ENCODE measurements around the gene EDAR. TPM values are rescaled to one million over a fixed set of nuclear protein-coding genes. Genes with fewer than 3 reads are reported as not detected.
A peak's percentile ranks its signal among the peaks of the same experiment; 100 is the strongest.

EDAR gene
- total and polyA plus RNA-seq, 5 experiments from 2014 or later = 2.8 to 11.8 (median 10.5) TPM

- peaks cover 35 to 78% (median 56%) of the 10 kb centered on the region in 4 donors for H3K4me1 Mint-ChIP-seq
- no peaks in the 10 kb centered on the region for H3K27me3 Mint-ChIP-seq
- ATAC-seq = no peak
- peaks cover 0 to 2% (median 1%) of the 10 kb centered on the region in 3 donors for H3K36me3 Mint-ChIP-seq
- H3K27ac Mint-ChIP-seq = peak overlapping the region in 2 of 10 donors; percentile 38 to 80
- POLR2A ChIA-PET = interaction anchor here (0.8 to 2.3 kb wide), 4 partner anchors 8 to 53 kb away, joined by 3 to 6 read pairs (median 4); no protein-coding TSS in a partner anchor
- H3K9me3 Mint-ChIP-seq = no peaks in the 10 kb centered on the region
- peak overlapping the region in 1 of 10 donors; percentile 29 for H3K4me3 Mint-ChIP-seq
- no peak for DNase-seq
These were observed 10.3 kb downstream of the EDAR start for GRCh38 chr2:108978709-108979111.

- DNase-seq = no peak
- H3K9me3 Mint-ChIP-seq = no peaks in the 10 kb centered on the region
- ATAC-seq = no peak
- H3K36me3 Mint-ChIP-seq = peaks cover 0 to 6% (median 1%) of the 10 kb centered on the region in 3 donors
- H3K4me1 Mint-ChIP-seq = peaks cover 26 to 69% (median 45%) of the 10 kb centered on the region in 4 donors
- peak overlapping the region in 5 of 10 donors; percentile 17 to 47 (median 27) for H3K27ac Mint-ChIP-seq
- H3K4me3 Mint-ChIP-seq = no peak overlapping the region
- no peaks in the 10 kb centered on the region for H3K27me3 Mint-ChIP-seq
- POLR2A ChIA-PET = interaction anchor here (1.0 to 1.1 kb wide), 2 partner anchors 11 to 12 kb away, joined by 3 to 4 read pairs; no protein-coding TSS in a partner anchor
These were observed 13.2 kb downstream of the EDAR start for GRCh38 chr2:108975613-108976435.

GRCh38 chr2:108974674-108975073, 14.3 kb downstream of the EDAR start:
- POLR2A ChIA-PET = interaction anchor here (0.7 to 1.1 kb wide), 3 partner anchors 10 to 16 kb away, joined by 3 to 7 read pairs (median 3); no protein-coding TSS in a partner anchor
- peak overlapping the region in 5 of 10 donors; percentile 2 to 51 (median 22) for H3K4me3 Mint-ChIP-seq
- DNase-seq (no peak), ATAC-seq (no peak)
- no peaks in the 10 kb centered on the region for H3K27me3 Mint-ChIP-seq
- H3K27ac Mint-ChIP-seq = peak overlapping the region in 3 of 10 donors; percentile 24 to 65 (median 25)
- peaks cover 34 to 74% (median 50%) of the 10 kb centered on the region in 4 donors for H3K4me1 Mint-ChIP-seq
- H3K36me3 Mint-ChIP-seq = peaks cover 0 to 6% (median 1%) of the 10 kb centered on the region in 3 donors
- H3K9me3 Mint-ChIP-seq = no peaks in the 10 kb centered on the region

- Mint-ChIP-seq H3K4me1 (peaks cover 36 to 83% (median 62%) of the 10 kb centered on the region in 4 donors), H3K27ac (no peak overlapping the region), H3K27me3 (no peaks in the 10 kb centered on the region), H3K4me3 (no peak overlapping the region), H3K9me3 (no peaks in the 10 kb centered on the region), H3K36me3 (peaks cover 0 to 6% (median 1%) of the 10 kb centered on the region in 3 donors)
- POLR2A ChIA-PET = interaction anchor here (1.9 to 2.7 kb wide), 2 partner anchors 10 to 14 kb away, joined by 5 to 10 read pairs; no protein-coding TSS in a partner anchor
- DNase-seq (no peak), ATAC-seq (no peak)
These were observed 16.4 kb downstream of the EDAR start for GRCh38 chr2:108972663-108973062.

GRCh38 chr2:108971661-108972566, 17.1 kb downstream of the EDAR start:
- Mint-ChIP-seq H3K4me1 (peaks cover 42 to 88% (median 68%) of the 10 kb centered on the region in 4 donors), H3K27ac (peak overlapping the region in 5 of 10 donors; percentile 11 to 67 (median 40)), H3K9me3 (no peaks in the 10 kb centered on the region), H3K4me3 (peak overlapping the region in 6 of 10 donors; percentile 3 to 50 (median 17)), H3K36me3 (peaks cover 0 to 6% (median under 1%) of the 10 kb centered on the region in 3 donors), H3K27me3 (no peaks in the 10 kb centered on the region)
- ATAC-seq = peak in 1 of 2 donors; percentile 38
- POLR2A ChIA-PET = interaction anchor here (1.7 to 2.7 kb wide), 3 partner anchors 11 to 59 kb away, joined by 5 to 10 read pairs (median 9); no protein-coding TSS in a partner anchor
- no peak for DNase-seq

- ATAC-seq (no peak), DNase-seq (no peak)
- H3K4me3 Mint-ChIP-seq = peak overlapping the region in 1 of 10 donors; percentile 19
- H3K9me3 Mint-ChIP-seq = no peaks in the 10 kb centered on the region
- peaks cover 45 to 88% (median 73%) of the 10 kb centered on the region in 4 donors for H3K4me1 Mint-ChIP-seq
- peaks cover 0 to 4% (median 0%) of the 10 kb centered on the region in 3 donors for H3K36me3 Mint-ChIP-seq
- POLR2A ChIA-PET = interaction anchor here (0.6 to 1.7 kb wide), 3 partner anchors 19 to 61 kb away, joined by 3 to 9 read pairs (median 3); no protein-coding TSS in a partner anchor
- peak overlapping the region in 3 of 10 donors; percentile 20 to 65 (median 60) for H3K27ac Mint-ChIP-seq
- H3K27me3 Mint-ChIP-seq = no peaks in the 10 kb centered on the region
These were observed 18.7 kb downstream of the EDAR start for GRCh38 chr2:108970369-108970768.

GRCh38 chr2:108969856-108970255, 19.2 kb downstream of the EDAR start:
- H3K36me3 Mint-ChIP-seq = peaks cover 0 to 4% (median 0%) of the 10 kb centered on the region in 3 donors
- H3K9me3 Mint-ChIP-seq = no peaks in the 10 kb centered on the region
- H3K27me3 Mint-ChIP-seq = no peaks in the 10 kb centered on the region
- ATAC-seq (no peak), DNase-seq (no peak)
- POLR2A ChIA-PET = interaction anchor here (1.2 to 2.7 kb wide), 2 partner anchors 11 to 41 kb away, joined by 3 to 21 read pairs; no protein-coding TSS in a partner anchor
- H3K27ac Mint-ChIP-seq = peak overlapping the region in 5 of 10 donors; percentile 10 to 77 (median 30)
- peak overlapping the region in 2 of 10 donors; percentile 19 to 21 for H3K4me3 Mint-ChIP-seq
- peaks cover 45 to 86% (median 74%) of the 10 kb centered on the region in 4 donors for H3K4me1 Mint-ChIP-seq

- Mint-ChIP-seq H3K4me3 (peak overlapping the region in 4 of 10 donors; percentile 3 to 68 (median 27)), H3K36me3 (peaks cover 0 to 4% (median 0%) of the 10 kb centered on the region in 3 donors), H3K9me3 (no peaks in the 10 kb centered on the region), H3K27me3 (no peaks in the 10 kb centered on the region), H3K4me1 (peaks cover 51 to 91% (median 82%) of the 10 kb centered on the region in 4 donors), H3K27ac (peak overlapping the region in 7 of 10 donors; percentile 14 to 77 (median 45))
- POLR2A ChIA-PET = interaction anchor here (0.8 to 2.7 kb wide), 6 partner anchors 10 to 63 kb away, joined by 3 to 21 read pairs (median 4); no protein-coding TSS in a partner anchor
- DNase-seq = no peak
- ATAC-seq = no peak
These were observed 20.4 kb downstream of the EDAR start for GRCh38 chr2:108968619-108969018.

- Mint-ChIP-seq H3K36me3 (no peaks in the 10 kb centered on the region), H3K27me3 (no peaks in the 10 kb centered on the region), H3K9me3 (no peaks in the 10 kb centered on the region), H3K4me1 (peaks cover 57 to 96% (median 90%) of the 10 kb centered on the region in 4 donors), H3K4me3 (peak overlapping the region in 8 of 10 donors; percentile 8 to 80 (median 61)), H3K27ac (peak overlapping the region in 9 of 10 donors; percentile 24 to 90 (median 70))
- POLR2A ChIA-PET = interaction anchor here (1.0 to 2.7 kb wide), 5 partner anchors 9 to 64 kb away, joined by 3 to 21 read pairs (median 4); no protein-coding TSS in a partner anchor
- no peak for DNase-seq
- peak; percentile 32 to 39 for ATAC-seq
These were observed 21.3 kb downstream of the EDAR start for GRCh38 chr2:108967757-108968156.

- H3K4me1 Mint-ChIP-seq = peaks cover 54 to 95% (median 88%) of the 10 kb centered on the region in 4 donors
- H3K36me3 Mint-ChIP-seq = no peaks in the 10 kb centered on the region
- peak overlapping the region; percentile 74 to 90 (median 86) for H3K4me3 Mint-ChIP-seq
- POLR2A ChIA-PET = interaction anchor here (0.7 to 3.4 kb wide), 5 partner anchors 9 to 93 kb away, joined by 3 to 23 read pairs (median 4); no protein-coding TSS in a partner anchor
- ATAC-seq = peak; percentile 91 to 94
- H3K9me3 Mint-ChIP-seq = no peaks in the 10 kb centered on the region
- no peaks in the 10 kb centered on the region for H3K27me3 Mint-ChIP-seq
- peak overlapping the region; percentile 71 to 91 (median 87) for H3K27ac Mint-ChIP-seq
- peak; percentile 22 to 84 (median 62) for DNase-seq
These were observed 23.3 kb downstream of the EDAR start for GRCh38 chr2:108965540-108966289.

GRCh38 chr2:108963057-108963456, 26.0 kb downstream of the EDAR start:
- ATAC-seq = no peak
- peaks cover 58 to 93% (median 86%) of the 10 kb centered on the region in 4 donors for H3K4me1 Mint-ChIP-seq
- H3K27ac Mint-ChIP-seq = peak overlapping the region in 9 of 10 donors; percentile 6 to 91 (median 67)
- no peaks in the 10 kb centered on the region for H3K9me3 Mint-ChIP-seq
- H3K36me3 Mint-ChIP-seq = no peaks in the 10 kb centered on the region
- no peaks in the 10 kb centered on the region for H3K27me3 Mint-ChIP-seq
- peak overlapping the region in 8 of 10 donors; percentile 74 to 90 (median 87) for H3K4me3 Mint-ChIP-seq
- POLR2A ChIA-PET = interaction anchor here (1.6 to 1.9 kb wide), 2 partner anchors 14 to 31 kb away, joined by 3 to 4 read pairs; no protein-coding TSS in a partner anchor
- no peak for DNase-seq
